ENCODE data around the gene C1QTNF6.

The C1QTNF6 gene

DNA sequence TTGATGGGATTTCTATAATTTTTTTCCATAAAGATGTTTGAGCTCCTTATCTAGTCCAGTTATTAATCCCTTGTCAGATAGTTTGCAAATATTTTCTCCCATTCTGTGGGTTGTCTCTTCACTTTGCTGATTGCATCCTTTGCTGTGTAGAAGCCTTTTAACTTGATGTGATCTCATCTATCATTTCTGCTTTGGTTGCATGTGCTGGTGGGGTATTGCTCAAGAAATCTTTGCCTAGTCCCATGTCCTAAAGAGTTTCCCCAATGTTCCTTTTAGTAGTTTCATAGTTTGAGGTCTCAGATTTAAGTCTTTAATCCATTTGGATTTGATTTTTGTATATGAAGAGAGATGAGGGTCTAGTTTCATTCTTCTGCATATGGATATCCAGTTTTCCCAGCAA is 36.6 kb downstream of the C1QTNF6 start:
- Histone ChIP-seq H3K27ac (replicated peaks) (no peak overlapping the region), H3K27me3 (ENCODE audit: insufficient read depth, poor library complexity, severe bottlenecking) (peaks cover 2% of the 10 kb centered on the region), H3K4me3 (replicated peaks; ENCODE audit: insufficient read depth, low read length) (no peak overlapping the region)
- no peak for TF ChIP-seq SPI1 (IDR thresholded peaks at IDR 0.05; ENCODE audit: borderline replicate concordance, low read depth)
- no peak for TF ChIP-seq GABPA (IDR thresholded peaks at IDR 0.05; ENCODE audit: low read depth)
- TF ChIP-seq, protein P1, sequence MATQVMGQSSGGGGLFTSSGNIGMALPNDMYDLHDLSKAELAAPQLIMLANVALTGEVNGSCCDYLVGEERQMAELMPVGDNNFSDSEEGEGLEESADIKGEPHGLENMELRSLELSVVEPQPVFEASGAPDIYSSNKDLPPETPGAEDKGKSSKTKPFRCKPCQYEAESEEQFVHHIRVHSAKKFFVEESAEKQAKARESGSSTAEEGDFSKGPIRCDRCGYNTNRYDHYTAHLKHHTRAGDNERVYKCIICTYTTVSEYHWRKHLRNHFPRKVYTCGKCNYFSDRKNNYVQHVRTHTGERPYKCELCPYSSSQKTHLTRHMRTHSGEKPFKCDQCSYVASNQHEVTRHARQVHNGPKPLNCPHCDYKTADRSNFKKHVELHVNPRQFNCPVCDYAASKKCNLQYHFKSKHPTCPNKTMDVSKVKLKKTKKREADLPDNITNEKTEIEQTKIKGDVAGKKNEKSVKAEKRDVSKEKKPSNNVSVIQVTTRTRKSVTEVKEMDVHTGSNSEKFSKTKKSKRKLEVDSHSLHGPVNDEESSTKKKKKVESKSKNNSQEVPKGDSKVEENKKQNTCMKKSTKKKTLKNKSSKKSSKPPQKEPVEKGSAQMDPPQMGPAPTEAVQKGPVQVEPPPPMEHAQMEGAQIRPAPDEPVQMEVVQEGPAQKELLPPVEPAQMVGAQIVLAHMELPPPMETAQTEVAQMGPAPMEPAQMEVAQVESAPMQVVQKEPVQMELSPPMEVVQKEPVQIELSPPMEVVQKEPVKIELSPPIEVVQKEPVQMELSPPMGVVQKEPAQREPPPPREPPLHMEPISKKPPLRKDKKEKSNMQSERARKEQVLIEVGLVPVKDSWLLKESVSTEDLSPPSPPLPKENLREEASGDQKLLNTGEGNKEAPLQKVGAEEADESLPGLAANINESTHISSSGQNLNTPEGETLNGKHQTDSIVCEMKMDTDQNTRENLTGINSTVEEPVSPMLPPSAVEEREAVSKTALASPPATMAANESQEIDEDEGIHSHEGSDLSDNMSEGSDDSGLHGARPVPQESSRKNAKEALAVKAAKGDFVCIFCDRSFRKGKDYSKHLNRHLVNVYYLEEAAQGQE (IDR thresholded peaks at IDR 0.05; ENCODE audit: insufficient replicate concordance, low read depth), result no peak
- TF ChIP-seq POLR2AphosphoS5 (IDR thresholded peaks at IDR 0.05; ENCODE audit: low read depth), result no peak
- TF ChIP-seq CTCF (IDR thresholded peaks at IDR 0.05; ENCODE audit: insufficient read depth, low read length), result no peak
- DNase-seq (ENCODE audit: low read depth in 1 of 2, low spot score in 1 of 2), result no peak

- Histone ChIP-seq H3K27me3 (ENCODE audit: insufficient read depth, poor library complexity, severe bottlenecking) (peaks cover 4% of the 10 kb centered on the region), H3K27ac (replicated peaks) (no peak overlapping the region), H3K4me3 (replicated peaks; ENCODE audit: insufficient read depth, low read length) (no peak overlapping the region)
- DNase-seq (ENCODE audit: low read depth in 1 of 2, low spot score in 1 of 2), result no peak
- TF ChIP-seq GABPA (IDR thresholded peaks at IDR 0.05; ENCODE audit: low read depth) (no peak), SPI1 (IDR thresholded peaks at IDR 0.05; ENCODE audit: borderline replicate concordance, low read depth) (no peak), POLR2AphosphoS5 (IDR thresholded peaks at IDR 0.05; ENCODE audit: low read depth) (no peak), CTCF (IDR thresholded peaks at IDR 0.05; ENCODE audit: insufficient read depth, low read length) (no peak)
- TF ChIP-seq, protein P1 (IDR thresholded peaks at IDR 0.05; ENCODE audit: insufficient replicate concordance, low read depth), result no peak
Observed at GRCh38 chr22:37150701-37151100, 37.3 kb downstream of the C1QTNF6 start.

- Histone ChIP-seq H3K27me3 (ENCODE audit: insufficient read depth, poor library complexity, severe bottlenecking) (peaks cover 7% of the 10 kb centered on the region), H3K4me3 (replicated peaks; ENCODE audit: insufficient read depth, low read length) (no peak overlapping the region), H3K27ac (replicated peaks) (no peak overlapping the region)
- TF ChIP-seq GABPA (IDR thresholded peaks at IDR 0.05; ENCODE audit: low read depth) (no peak), CTCF (IDR thresholded peaks at IDR 0.05; ENCODE audit: insufficient read depth, low read length) (no peak), POLR2AphosphoS5 (IDR thresholded peaks at IDR 0.05; ENCODE audit: low read depth) (no peak), SPI1 (IDR thresholded peaks at IDR 0.05; ENCODE audit: borderline replicate concordance, low read depth) (no peak)
- TF ChIP-seq, protein P1 (IDR thresholded peaks at IDR 0.05; ENCODE audit: insufficient replicate concordance, low read depth), result no peak
- DNase-seq (ENCODE audit: low read depth in 1 of 2, low spot score in 1 of 2), result no peak
Observed at GRCh38 chr22:37148742-37149665, 39.0 kb downstream of the C1QTNF6 start.
